GM19372 (cell line): ENCODE measurements around the gene TCP11X1.
"Not testable (repeated sequence)": the region's sequence is repeated elsewhere in the genome, so short reads cannot be mapped to it uniquely, and the experiment has no call there.

Source experiments
- ATAC-seq: cut with Tn5 transposase; IDR thresholded peaks from one replicate; pipeline ENCODE4 v1.9.1; 2021; ENCODE audit warnings: mild to moderate bottlenecking, low read depth, moderate library complexity; ENCODE audit not compliant: unreplicated experiment

The TCP11X1 gene

GRCh38 chrX:102214986-102215385, at the start of gene TCP11X1:
TCP11X1 (plus strand) TSS chrX:102215301.
- ATAC-seq, result not testable (repeated sequence)

- ATAC-seq, result no peak
Observed at GRCh38 chrX:102185967-102186720, 29.0 kb upstream of the TCP11X1 start.

DNA sequence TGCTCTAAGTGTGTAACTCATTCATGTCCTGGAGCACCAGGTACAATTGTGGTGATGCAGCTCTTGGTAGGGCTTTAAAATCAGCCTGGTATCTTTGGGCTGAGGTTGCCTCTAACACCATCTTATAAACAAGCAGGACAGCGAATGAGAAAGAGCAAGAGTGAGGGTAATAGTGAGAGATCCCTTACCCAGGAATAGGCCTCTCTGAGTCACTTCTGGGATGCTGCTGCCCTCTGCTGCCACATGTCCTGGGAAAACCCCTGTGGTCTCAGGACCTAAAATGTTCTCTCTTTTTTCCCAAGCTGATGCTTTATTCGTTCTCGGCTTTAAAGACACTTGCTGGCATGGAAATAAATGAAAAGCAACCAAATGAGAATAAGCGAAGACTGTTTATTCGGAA, 7.2 kb upstream of the TCP11X1 start:
- ATAC-seq, result not testable (repeated sequence)

DNA sequence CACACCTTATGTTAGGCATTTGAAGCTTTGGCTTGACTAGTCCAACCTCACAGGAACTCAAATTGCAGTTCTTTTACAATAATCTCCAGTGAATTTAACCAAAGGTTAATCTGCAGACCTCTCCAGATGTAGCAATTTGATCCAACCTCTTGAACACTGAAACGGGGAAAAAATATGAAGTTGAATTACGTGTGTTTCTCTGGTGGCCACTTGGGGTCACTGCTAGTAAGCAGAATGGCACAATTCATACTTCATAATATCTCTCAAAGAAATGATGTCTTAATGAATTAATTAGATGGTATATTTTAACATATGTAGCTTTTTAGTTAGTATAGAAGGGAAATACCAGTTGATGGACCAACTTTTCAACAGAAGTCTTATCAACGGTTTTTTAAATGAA, 1.4 kb downstream of the TCP11X1 start:
- ATAC-seq, result not testable (repeated sequence)

- ATAC-seq, result not testable (repeated sequence)
Observed at GRCh38 chrX:102235678-102236077, 20.6 kb downstream of the TCP11X1 start.

- not testable (repeated sequence) for ATAC-seq
Observed at GRCh38 chrX:102240265-102240664, 25.2 kb downstream of the TCP11X1 start.

GRCh38 chrX:102246893-102247292, 31.8 kb downstream of the TCP11X1 start, which contains the start of gene NXF2:
NXF2 (plus strand) TSS chrX:102247167; CDS start chrX:102307079, 59,912 bp downstream.
- ATAC-seq, result not testable (repeated sequence)

DNA sequence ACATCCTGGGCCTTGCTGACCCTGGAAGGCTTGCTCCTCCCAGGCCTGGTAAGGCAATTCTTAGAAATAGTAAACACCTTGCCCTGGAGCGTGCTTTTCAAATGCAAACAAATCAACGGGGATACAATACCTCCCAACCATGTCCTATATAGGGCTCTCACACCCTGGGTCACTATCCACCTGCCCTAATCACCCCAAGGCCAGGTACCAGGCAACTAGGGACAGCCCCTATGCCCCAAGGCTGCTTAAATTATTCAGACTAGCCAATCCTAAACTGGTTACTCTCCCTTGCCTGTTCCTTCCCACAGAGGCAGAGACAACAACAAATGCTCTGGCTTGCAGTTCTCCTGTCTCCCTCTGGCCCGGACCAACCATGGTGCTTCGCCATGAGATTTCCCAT, 57.1 kb downstream of the TCP11X1 start:
- not testable (repeated sequence) for ATAC-seq
